Endodermal cell (in vitro differentiated cells): Measurements from ENCODE around the gene LCN1. TPM values are rescaled to one million over a fixed set of nuclear protein-coding genes. Genes with fewer than 3 reads are reported as not detected.

Experiments used
- DNase-seq: peaks from one replicate; pipeline ENCODE4 v3.0.0-alpha.2; 2017
- H3K27ac ChIP-seq: 2 replicates; pipeline ENCODE4 v1.5.1; 2013; ENCODE audit warnings: mild to moderate bottlenecking, low read depth, low read length, moderate library complexity
- H3K27me3 ChIP-seq: 2 replicates; pipeline ENCODE4 v1.6.1; 2013; ENCODE audit warnings: mild to moderate bottlenecking, low read length, moderate library complexity; ENCODE audit not compliant: insufficient read depth, control insufficient read depth, poor library complexity, severe bottlenecking
- H3K36me3 ChIP-seq: 2 replicates; pipeline ENCODE4 v1.7.0; 2013; ENCODE audit warnings: mild to moderate bottlenecking, low read length, moderate library complexity; ENCODE audit not compliant: control insufficient read depth, insufficient read depth
- H3K4me1 ChIP-seq: one replicate; pipeline ENCODE4 v1.7.0; 2013; ENCODE audit warnings: low read length; ENCODE audit not compliant: control insufficient read depth, insufficient read depth
- H3K4me3 ChIP-seq: 2 replicates; pipeline ENCODE4 v1.5.1; 2013; ENCODE audit warnings: mild to moderate bottlenecking, low read length, moderate library complexity
- H3K9ac ChIP-seq: 2 replicates; pipeline ENCODE4 v1.6.1; 2013; ENCODE audit warnings: mild to moderate bottlenecking, low read length, moderate library complexity; ENCODE audit not compliant: poor library complexity, severe bottlenecking; ENCODE audit errors: extremely low read depth
- H3K9me3 ChIP-seq: 2 replicates; pipeline ENCODE4 v1.6.1; 2013; ENCODE audit warnings: mild to moderate bottlenecking, low read length, moderate library complexity; ENCODE audit not compliant: control insufficient read depth
- H3K27ac Mint-ChIP-seq: 2 replicates; pipeline ENCODE4 v1.8.0; 2020; ENCODE audit warnings: mixed read lengths
- H3K27me3 Mint-ChIP-seq: 2 replicates; pipeline ENCODE4 v1.8.0; 2021; ENCODE audit warnings: mild to moderate bottlenecking, mixed read lengths; ENCODE audit not compliant: insufficient read depth
- H3K36me3 Mint-ChIP-seq: 2 replicates; pipeline ENCODE4 v1.8.0; 2020; ENCODE audit warnings: low read depth, mixed read lengths
- H3K4me1 Mint-ChIP-seq: 2 replicates; pipeline ENCODE4 v1.8.0; 2020; ENCODE audit warnings: mixed read lengths
- H3K4me3 Mint-ChIP-seq: 2 replicates; pipeline ENCODE4 v1.8.0; 2020; ENCODE audit warnings: mild to moderate bottlenecking, moderate library complexity, mixed read lengths
- H3K9me3 Mint-ChIP-seq: 2 replicates; pipeline ENCODE4 v1.8.0; 2020; ENCODE audit warnings: mild to moderate bottlenecking, mixed read lengths
- WGBS, 2 experiments: methylation state at CpG; one replicate each; pipeline versions ENCODE4 v1.1.5 to v1.1.7; 2013; ENCODE audit warnings: missing lambda C conversion rate in 2 of 2, mixed read lengths in 1 of 2; ENCODE audit not compliant: insufficient coverage in 1 of 2, insufficient read length in 1 of 2; 5-methylcytosine and 5-hydroxymethylcytosine counted together
- total RNA-seq, 2 donors: library from RNA; stranded (reverse); fragmentation: NEBNext Ultra II Directional in 1 of 2; extraction: Animal tissue kit (Norgen Biotek cat#: 25700) in 1 of 2; gene quantifications; 2 replicates in 1 of 2; 3 replicates in 1 of 2; pipeline ENCODE4 v1.2.1, GENCODE V29; 2021
- TF ChIP-seq, protein P1 (sequence below): fragments of 200-600 bp; sonication (generic); conservative IDR thresholded peaks from 2 replicates; pipeline ENCODE4 v1.5.0; 2021; ENCODE audit warnings: antibody characterized with exemption, mild to moderate bottlenecking

Gene LCN1
- total RNA-seq, 2 donors from 2014 or later, result not detected

DNA sequence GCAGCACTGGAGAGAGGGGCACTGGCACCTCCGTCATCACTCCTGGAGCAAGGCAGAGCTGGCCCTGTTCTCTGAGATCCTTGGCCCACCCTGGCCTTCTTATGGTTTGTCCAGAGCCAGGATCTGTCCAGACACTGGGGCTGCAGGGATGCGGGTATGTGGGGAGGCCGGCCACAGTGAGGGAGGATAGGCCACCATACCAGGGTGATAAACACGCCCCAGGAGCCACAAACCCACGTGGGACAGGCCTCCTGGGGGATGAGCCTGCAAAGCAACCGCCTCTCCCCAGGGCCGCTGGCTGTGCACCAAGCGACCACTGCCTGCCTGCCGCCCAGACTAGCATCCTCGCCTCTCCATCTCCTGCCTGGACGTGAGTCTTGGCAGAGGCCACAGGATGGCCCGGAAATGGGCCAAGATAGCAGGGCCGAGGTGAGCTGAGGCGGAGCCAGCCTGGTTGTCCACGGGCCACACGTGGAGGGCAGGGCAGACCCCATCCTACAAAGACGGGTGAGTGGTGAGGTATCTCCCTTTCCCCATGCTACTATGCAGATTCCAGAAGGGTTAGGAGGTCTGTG lies 29.2 kb downstream of the LCN1 start:
- H3K27me3 Mint-ChIP-seq, result no peaks in the 10 kb centered on the region
- H3K9me3 Mint-ChIP-seq, result no peaks in the 10 kb centered on the region
- H3K4me3 Mint-ChIP-seq, result no peak overlapping the region
- DNase-seq, result no peak
- Histone ChIP-seq H3K4me3 (no peak overlapping the region), H3K27me3 (no peaks in the 10 kb centered on the region), H3K9me3 (no peaks in the 10 kb centered on the region), H3K4me1 (no peaks in the 10 kb centered on the region), H3K9ac (no peak overlapping the region), H3K36me3 (no peaks in the 10 kb centered on the region), H3K27ac (no peak overlapping the region)
- no peaks in the 10 kb centered on the region for H3K36me3 Mint-ChIP-seq
- TF ChIP-seq, protein P1, sequence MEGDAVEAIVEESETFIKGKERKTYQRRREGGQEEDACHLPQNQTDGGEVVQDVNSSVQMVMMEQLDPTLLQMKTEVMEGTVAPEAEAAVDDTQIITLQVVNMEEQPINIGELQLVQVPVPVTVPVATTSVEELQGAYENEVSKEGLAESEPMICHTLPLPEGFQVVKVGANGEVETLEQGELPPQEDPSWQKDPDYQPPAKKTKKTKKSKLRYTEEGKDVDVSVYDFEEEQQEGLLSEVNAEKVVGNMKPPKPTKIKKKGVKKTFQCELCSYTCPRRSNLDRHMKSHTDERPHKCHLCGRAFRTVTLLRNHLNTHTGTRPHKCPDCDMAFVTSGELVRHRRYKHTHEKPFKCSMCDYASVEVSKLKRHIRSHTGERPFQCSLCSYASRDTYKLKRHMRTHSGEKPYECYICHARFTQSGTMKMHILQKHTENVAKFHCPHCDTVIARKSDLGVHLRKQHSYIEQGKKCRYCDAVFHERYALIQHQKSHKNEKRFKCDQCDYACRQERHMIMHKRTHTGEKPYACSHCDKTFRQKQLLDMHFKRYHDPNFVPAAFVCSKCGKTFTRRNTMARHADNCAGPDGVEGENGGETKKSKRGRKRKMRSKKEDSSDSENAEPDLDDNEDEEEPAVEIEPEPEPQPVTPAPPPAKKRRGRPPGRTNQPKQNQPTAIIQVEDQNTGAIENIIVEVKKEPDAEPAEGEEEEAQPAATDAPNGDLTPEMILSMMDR, result no peak
- no peak overlapping the region for H3K27ac Mint-ChIP-seq
- no peaks in the 10 kb centered on the region for H3K4me1 Mint-ChIP-seq
- 87 to 88% methylated on average over 12 to 17 of the region's 17 CpGs for WGBS, 2 experiments

DNA sequence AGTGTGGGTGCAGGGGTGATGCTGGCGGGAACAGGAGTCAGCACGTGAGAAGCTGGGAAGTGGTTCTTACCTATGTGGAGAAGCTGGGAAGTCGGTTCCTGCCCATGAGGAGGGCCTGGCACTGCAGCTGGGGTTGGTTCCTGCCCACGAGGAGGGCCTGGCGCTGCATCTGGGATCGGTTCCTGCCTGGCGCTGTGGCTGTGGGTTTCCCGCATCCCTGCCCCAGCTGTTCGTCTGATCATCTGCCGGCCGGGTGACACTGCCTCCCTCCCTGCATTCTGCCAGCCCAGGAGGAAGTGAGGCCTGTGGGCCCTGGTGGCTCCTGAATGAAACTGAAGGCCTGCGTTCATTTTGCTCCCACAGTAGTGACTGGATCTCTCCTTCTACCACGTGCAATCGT lies 29.8 kb downstream of the LCN1 start:
- H3K9ac ChIP-seq, result no peak overlapping the region
- Mint-ChIP-seq H3K4me3 (no peak overlapping the region), H3K36me3 (no peaks in the 10 kb centered on the region), H3K27ac (no peak overlapping the region), H3K9me3 (no peaks in the 10 kb centered on the region), H3K27me3 (no peaks in the 10 kb centered on the region), H3K4me1 (no peaks in the 10 kb centered on the region)
- H3K27me3 ChIP-seq, result no peaks in the 10 kb centered on the region
- no peaks in the 10 kb centered on the region for H3K9me3 ChIP-seq
- 89 to 91% methylated on average over 9 to 14 of the region's 14 CpGs for WGBS, 2 experiments
- TF ChIP-seq, protein P1, result no peak
- H3K4me1 ChIP-seq, result no peaks in the 10 kb centered on the region
- H3K4me3 ChIP-seq, result no peak overlapping the region
- no peak for DNase-seq
- no peak overlapping the region for H3K27ac ChIP-seq
- no peaks in the 10 kb centered on the region for H3K36me3 ChIP-seq

DNA sequence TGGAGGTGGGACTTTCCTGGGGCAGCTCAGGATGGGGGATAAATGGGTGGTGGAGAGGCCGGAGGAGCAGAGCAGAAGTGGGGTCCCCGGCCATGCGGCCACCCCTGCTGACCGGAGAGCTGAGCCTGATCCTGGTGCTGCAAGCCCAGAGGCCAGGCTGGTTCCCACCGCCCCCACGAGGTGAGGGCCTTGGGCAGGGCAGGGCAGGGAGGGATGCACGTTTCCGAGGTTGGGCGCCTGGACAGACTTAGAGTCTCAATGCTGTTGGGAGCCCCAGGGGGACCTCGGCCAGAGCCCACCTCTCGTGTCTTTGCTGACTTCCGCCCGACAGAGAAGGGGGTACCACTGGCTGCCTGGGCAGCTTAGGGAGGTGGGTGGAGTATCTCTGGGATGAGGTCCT lies 30.2 kb downstream of the LCN1 start:
- DNase-seq, result no peak
- Histone ChIP-seq H3K27me3 (no peaks in the 10 kb centered on the region), H3K4me3 (no peak overlapping the region), H3K36me3 (no peaks in the 10 kb centered on the region), H3K27ac (no peak overlapping the region), H3K9me3 (no peaks in the 10 kb centered on the region), H3K4me1 (no peaks in the 10 kb centered on the region), H3K9ac (no peak overlapping the region)
- no peak overlapping the region for H3K4me3 Mint-ChIP-seq
- no peaks in the 10 kb centered on the region for H3K36me3 Mint-ChIP-seq
- H3K27me3 Mint-ChIP-seq, result no peaks in the 10 kb centered on the region
- no peak overlapping the region for H3K27ac Mint-ChIP-seq
- no peaks in the 10 kb centered on the region for H3K9me3 Mint-ChIP-seq
- H3K4me1 Mint-ChIP-seq, result no peaks in the 10 kb centered on the region
- TF ChIP-seq, protein P1, result no peak
- 92 to 100% methylated on average over 4 to 13 of the region's 13 CpGs for WGBS, 2 experiments
